ENCODE data around the gene LRIG1. TPM values are rescaled to one million over a fixed set of nuclear protein-coding genes. Genes with fewer than 3 reads are reported as not detected.

Gene LRIG1
- total and polyA plus RNA-seq, 9 of the 15 experiments (the other 6 are each of a cell fraction or from before 2014, with no cell fraction given) = 0.05 to 0.38 (median 0.13) TPM; not detected in 3

DNA sequence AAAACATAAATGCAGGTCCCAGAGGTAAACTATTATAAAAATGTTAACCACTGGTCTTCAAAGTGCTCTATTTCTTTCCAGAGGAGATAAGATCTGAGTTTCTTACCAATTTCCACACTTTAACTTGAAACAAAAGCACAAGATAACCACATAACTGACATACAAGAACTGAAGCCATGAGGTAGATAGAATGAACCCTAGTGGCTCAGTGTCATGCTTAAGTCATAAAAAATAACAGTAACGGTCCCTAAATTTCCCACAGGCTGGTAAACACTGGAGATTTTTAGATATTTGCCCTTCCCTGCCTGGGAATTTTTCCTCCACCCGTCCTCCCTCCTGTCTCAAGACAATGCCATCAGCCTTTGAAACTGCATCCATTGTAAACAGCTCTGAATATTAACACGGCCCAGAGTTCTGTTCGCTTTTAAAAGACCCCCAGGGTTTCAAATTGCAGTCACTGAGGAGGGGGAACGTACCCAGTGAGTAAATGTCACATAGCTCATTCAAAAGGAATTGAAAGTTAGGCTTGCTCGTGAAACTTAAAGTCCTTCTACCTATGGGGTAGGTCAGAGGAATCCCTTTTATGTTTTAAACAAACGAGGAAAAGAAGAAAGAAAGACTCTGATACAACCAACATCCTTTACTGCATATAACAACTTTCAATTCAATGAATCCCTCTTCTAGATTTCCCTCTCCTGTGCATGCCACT is 5.7 kb downstream of the LRIG1 start:
- Histone ChIP-seq H3K27ac (ENCODE audit: extremely low read depth, low read depth, low read length) (no peak overlapping the region), H3K4me2 (ENCODE audit: insufficient read depth, low read length) (no peak overlapping the region), H2AFZ (ENCODE audit: low read depth, low read length) (no peak overlapping the region), H3K27me3 (ENCODE audit: control insufficient read depth in 2 of 2, insufficient read depth in 2 of 2, low read length in 2 of 2) (peaks cover 0 to 3% of the 10 kb centered on the region in 2 experiments; a peak in 1 of 5 replicates), H3K79me2 (ENCODE audit: control insufficient read depth, insufficient read depth, low read length) (no peaks in the 10 kb centered on the region), H3K9me1 (ENCODE audit: control insufficient read depth, insufficient read depth, low read length) (no peaks in the 10 kb centered on the region), H3K4me1 (replicated peaks in 1 of 2; ENCODE audit: control insufficient read depth in 2 of 2, insufficient read depth in 2 of 2, low read length in 2 of 2) (peaks cover 0 to 3% of the 10 kb centered on the region in 2 experiments; a peak in 1 of 5 replicates), H3K9me3 (replicated peaks; ENCODE audit: control insufficient read depth, insufficient read depth, low read depth, low read length) (no peaks in the 10 kb centered on the region), H3K36me3 (ENCODE audit: control insufficient read depth, insufficient read depth, low read length) (no peaks in the 10 kb centered on the region), H4K20me1 (replicated peaks; ENCODE audit: control insufficient read depth, insufficient read depth, low read length) (no peaks in the 10 kb centered on the region), H3K9ac (ENCODE audit: insufficient read depth in 1 of 2, low read depth in 2 of 2, low read length in 2 of 2) (no peak overlapping the region), H3K4me3 (no peak overlapping the region)
- FAIRE-seq (no peak), ATAC-seq (no peak), DNase-seq (ENCODE audit: extremely low read depth in 1 of 4, low spot score in 3 of 4) (no peak)
- intact Hi-C loops (cut with micrococcal nuclease) (no loop called here), in situ Hi-C loops (cut with MboI) (no loop called here)
- TF ChIP-seq SP1 (CRISPR knock-in tag; IDR thresholded peaks at IDR 0.05) (no peak), PCBP1 (IDR thresholded peaks at IDR 0.05; ENCODE audit: low read depth, low read length, poor library complexity, severe bottlenecking) (no peak), KDM5B (IDR thresholded peaks at IDR 0.05; ENCODE audit: insufficient replicate concordance, low read depth, low read length) (no peak), RBM22 (IDR thresholded peaks at IDR 0.05; ENCODE audit: low read depth, low read length, poor library complexity, severe bottlenecking) (no peak), TCF7 (IDR thresholded peaks at IDR 0.05; ENCODE audit: borderline replicate concordance) (no peak)
- TF ChIP-seq, protein P1, sequence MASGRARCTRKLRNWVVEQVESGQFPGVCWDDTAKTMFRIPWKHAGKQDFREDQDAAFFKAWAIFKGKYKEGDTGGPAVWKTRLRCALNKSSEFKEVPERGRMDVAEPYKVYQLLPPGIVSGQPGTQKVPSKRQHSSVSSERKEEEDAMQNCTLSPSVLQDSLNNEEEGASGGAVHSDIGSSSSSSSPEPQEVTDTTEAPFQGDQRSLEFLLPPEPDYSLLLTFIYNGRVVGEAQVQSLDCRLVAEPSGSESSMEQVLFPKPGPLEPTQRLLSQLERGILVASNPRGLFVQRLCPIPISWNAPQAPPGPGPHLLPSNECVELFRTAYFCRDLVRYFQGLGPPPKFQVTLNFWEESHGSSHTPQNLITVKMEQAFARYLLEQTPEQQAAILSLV (tag; IDR thresholded peaks at IDR 0.05) = no peak
- TF ChIP-seq, protein P2, sequence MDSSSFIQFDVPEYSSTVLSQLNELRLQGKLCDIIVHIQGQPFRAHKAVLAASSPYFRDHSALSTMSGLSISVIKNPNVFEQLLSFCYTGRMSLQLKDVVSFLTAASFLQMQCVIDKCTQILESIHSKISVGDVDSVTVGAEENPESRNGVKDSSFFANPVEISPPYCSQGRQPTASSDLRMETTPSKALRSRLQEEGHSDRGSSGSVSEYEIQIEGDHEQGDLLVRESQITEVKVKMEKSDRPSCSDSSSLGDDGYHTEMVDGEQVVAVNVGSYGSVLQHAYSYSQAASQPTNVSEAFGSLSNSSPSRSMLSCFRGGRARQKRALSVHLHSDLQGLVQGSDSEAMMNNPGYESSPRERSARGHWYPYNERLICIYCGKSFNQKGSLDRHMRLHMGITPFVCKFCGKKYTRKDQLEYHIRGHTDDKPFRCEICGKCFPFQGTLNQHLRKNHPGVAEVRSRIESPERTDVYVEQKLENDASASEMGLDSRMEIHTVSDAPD (CRISPR knock-in tag; IDR thresholded peaks at IDR 0.05) = no peak
- TF ChIP-seq, protein P3, sequence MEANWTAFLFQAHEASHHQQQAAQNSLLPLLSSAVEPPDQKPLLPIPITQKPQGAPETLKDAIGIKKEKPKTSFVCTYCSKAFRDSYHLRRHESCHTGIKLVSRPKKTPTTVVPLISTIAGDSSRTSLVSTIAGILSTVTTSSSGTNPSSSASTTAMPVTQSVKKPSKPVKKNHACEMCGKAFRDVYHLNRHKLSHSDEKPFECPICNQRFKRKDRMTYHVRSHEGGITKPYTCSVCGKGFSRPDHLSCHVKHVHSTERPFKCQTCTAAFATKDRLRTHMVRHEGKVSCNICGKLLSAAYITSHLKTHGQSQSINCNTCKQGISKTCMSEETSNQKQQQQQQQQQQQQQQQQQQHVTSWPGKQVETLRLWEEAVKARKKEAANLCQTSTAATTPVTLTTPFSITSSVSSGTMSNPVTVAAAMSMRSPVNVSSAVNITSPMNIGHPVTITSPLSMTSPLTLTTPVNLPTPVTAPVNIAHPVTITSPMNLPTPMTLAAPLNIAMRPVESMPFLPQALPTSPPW (CRISPR knock-in tag; IDR thresholded peaks at IDR 0.05) = no peak
- ChIA-PET CTCF (ENCODE audit: low intra/inter-chr PET ratio) (no interaction called here), POLR2A (no interaction called here)
- no TSS peak for BruUV-seq (replicated peaks)
- 3% methylated on average over 7 of the region's 7 CpGs for WGBS (ENCODE audit: insufficient coverage, low coverage, missing lambda C conversion rate)
